GM18498 (cell line): Measurements from ENCODE around the gene RPS6KA2.

Experiments
- ATAC-seq: cut with Tn5 transposase; IDR thresholded peaks from one replicate; pipeline ENCODE4 v1.9.1; 2021; ENCODE audit warnings: mild to moderate bottlenecking, moderate library complexity; ENCODE audit not compliant: unreplicated experiment

Gene RPS6KA2

GRCh38 chr6:166656230-166657151 is 29.4 kb upstream of the RPS6KA2 start:
- no peak for ATAC-seq

GRCh38 chr6:166655713-166656229 is 28.7 kb upstream of the RPS6KA2 start:
- ATAC-seq: no peak

GRCh38 chr6:166655251-166655650 is 28.2 kb upstream of the RPS6KA2 start:
- no peak for ATAC-seq

GRCh38 chr6:166654573-166654972 is 27.5 kb upstream of the RPS6KA2 start:
- ATAC-seq: no peak

- ATAC-seq: no peak
These were observed 26.5 kb upstream of the RPS6KA2 start for GRCh38 chr6:166653639-166653941.

- no peak for ATAC-seq
These were observed 24.1 kb upstream of the RPS6KA2 start for GRCh38 chr6:166650824-166651807.

GRCh38 chr6:166650047-166650446 is 23.0 kb upstream of the RPS6KA2 start:
- no peak for ATAC-seq

- ATAC-seq: no peak
These were observed 21.8 kb upstream of the RPS6KA2 start for GRCh38 chr6:166648846-166649245.

GRCh38 chr6:166647896-166648295 is 20.8 kb upstream of the RPS6KA2 start:
- no peak for ATAC-seq

- no peak for ATAC-seq
These were observed 19.7 kb upstream of the RPS6KA2 start for GRCh38 chr6:166646716-166647115.

GRCh38 chr6:166645896-166646295 is 18.8 kb upstream of the RPS6KA2 start:
- ATAC-seq: no peak

- no peak for ATAC-seq
These were observed 17.6 kb upstream of the RPS6KA2 start for GRCh38 chr6:166644681-166645080.

- ATAC-seq: no peak
These were observed 17.0 kb upstream of the RPS6KA2 start for GRCh38 chr6:166643891-166644590.

- ATAC-seq: no peak
These were observed 15.6 kb upstream of the RPS6KA2 start for GRCh38 chr6:166642646-166643045.

- no peak for ATAC-seq
These were observed 13.4 kb upstream of the RPS6KA2 start for GRCh38 chr6:166640342-166641043.

GRCh38 chr6:166639921-166640320 is 12.9 kb upstream of the RPS6KA2 start:
- no peak for ATAC-seq

GRCh38 chr6:166638573-166638964 is 11.5 kb upstream of the RPS6KA2 start:
- ATAC-seq: peak; percentile 47

GRCh38 chr6:166637812-166638572 is 10.9 kb upstream of the RPS6KA2 start:
- ATAC-seq: no peak

- no peak for ATAC-seq
These were observed 9.9 kb upstream of the RPS6KA2 start for GRCh38 chr6:166636934-166637333.
